ENCODE measurements around the gene TBC1D22B.

DNA sequence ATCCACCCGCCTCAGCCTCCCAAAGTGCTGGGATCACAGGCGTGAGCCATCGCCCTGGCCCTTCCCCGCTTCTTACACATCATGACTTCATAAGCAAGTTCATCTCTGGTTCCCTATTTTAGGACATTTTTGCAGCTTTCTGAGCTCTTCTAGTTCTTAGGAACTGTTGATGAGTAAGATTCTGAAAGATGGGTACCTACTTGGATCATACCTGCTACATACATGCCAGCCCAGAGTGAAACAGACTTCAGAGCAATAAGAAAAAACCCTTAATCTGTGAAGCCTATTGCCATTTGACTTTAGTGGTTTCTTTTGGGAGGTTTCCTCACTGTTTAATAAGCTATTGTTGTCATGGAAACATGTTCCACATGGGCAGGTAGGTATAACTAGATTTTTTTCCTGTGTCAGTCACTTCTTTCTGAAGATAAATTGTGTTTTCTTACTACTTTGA lies 28.3 kb downstream of the TBC1D22B start:
- TF ChIP-seq POLR2AphosphoS5 (IDR thresholded peaks at IDR 0.05; ENCODE audit: low read depth, low read length) (no peak), POLR2A (IDR thresholded peaks at IDR 0.05; ENCODE audit: low read depth, low read length) (no peak)

Data from GM12892 (cell line).